ENCODE data around the gene SLC13A1.

The SLC13A1 gene

DNA sequence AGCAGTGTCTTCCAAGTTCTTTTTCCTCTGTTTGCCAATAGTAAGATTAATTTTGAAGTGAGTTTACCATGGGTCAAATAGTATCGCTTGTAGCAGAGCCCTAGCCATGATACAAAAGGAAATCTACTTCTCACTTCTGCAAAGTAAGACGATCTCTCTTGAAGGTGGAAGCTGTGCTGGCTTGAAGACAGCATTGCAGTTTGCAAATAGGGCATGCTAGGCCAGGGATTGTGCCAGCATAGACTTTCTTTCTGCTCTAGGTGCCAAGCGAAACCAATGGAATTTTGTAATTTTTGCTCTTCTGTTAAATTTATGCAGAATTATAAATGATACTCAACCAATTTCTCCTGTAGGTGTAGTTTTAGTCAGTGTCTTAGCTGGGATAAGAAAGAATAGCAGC, 74.5 kb downstream of the SLC13A1 start:
- H3K27ac ChIP-seq, result no peak overlapping the region
- TF ChIP-seq, protein P1, sequence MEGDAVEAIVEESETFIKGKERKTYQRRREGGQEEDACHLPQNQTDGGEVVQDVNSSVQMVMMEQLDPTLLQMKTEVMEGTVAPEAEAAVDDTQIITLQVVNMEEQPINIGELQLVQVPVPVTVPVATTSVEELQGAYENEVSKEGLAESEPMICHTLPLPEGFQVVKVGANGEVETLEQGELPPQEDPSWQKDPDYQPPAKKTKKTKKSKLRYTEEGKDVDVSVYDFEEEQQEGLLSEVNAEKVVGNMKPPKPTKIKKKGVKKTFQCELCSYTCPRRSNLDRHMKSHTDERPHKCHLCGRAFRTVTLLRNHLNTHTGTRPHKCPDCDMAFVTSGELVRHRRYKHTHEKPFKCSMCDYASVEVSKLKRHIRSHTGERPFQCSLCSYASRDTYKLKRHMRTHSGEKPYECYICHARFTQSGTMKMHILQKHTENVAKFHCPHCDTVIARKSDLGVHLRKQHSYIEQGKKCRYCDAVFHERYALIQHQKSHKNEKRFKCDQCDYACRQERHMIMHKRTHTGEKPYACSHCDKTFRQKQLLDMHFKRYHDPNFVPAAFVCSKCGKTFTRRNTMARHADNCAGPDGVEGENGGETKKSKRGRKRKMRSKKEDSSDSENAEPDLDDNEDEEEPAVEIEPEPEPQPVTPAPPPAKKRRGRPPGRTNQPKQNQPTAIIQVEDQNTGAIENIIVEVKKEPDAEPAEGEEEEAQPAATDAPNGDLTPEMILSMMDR (conservative IDR thresholded peaks at IDR 0.05), result no peak

DNA sequence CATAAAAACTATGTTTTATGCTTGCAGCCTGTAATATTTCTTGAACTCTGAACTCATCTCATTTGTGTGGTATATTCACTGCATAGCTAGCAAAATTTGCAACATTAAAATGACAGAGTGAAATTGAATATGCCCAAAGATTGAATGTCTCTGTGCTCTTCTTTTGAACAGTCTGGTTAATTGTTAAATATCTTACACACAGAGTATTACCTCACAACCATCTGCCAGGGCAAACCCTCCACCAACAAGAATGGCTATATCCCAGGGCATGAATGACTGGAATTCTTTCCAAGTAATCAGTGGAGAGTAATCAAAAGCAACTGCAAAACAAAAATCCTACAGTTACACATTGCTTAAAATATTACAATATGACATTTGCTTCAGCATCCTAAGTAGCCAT, 76.9 kb downstream of the SLC13A1 start:
- TF ChIP-seq, protein P1 (conservative IDR thresholded peaks at IDR 0.05), result no peak

DNA sequence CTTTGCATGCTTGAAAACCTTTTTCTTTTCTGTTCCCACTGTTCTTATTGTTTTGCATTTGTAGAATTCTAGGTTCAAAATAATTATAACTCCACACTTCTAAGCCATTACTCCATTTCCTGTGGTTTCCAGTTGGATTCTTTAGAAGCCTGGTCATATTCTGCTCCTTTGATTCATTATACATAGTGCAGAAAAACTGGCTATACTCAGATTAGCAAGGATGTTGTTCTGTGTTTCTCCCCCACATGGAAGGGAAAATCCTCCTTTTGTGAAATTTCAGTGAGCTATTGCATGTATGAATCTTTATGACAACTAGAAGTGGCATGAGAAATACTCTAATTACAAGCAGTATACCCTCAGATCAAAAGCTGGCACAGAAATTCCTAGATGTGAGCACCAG, 79.5 kb downstream of the SLC13A1 start:
- TF ChIP-seq, protein P1 (conservative IDR thresholded peaks at IDR 0.05), result no peak
- H3K27ac ChIP-seq, result no peak overlapping the region

More for the DNA sequence above, 76.9 kb downstream of the SLC13A1 start:
- no peak overlapping the region for H3K27ac ChIP-seq

DNA sequence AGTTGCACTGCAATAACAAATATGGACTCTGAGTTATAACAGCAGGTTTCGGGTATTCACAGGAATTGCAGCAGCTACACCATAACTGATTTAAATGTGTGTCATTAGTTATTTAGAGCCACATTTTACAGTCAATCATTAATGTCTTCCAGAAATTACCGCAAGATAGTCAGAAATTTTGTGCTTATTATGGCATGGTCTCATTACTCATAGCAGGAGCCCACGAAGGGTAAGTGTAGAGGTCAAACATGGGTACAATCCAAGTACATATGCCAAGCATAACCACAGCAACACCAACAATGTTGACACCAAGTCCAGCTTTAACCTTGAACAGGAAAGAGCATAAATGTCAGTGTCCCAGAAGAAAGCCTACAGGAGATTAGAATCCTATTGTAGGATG, 84.4 kb downstream of the SLC13A1 start:
- TF ChIP-seq, protein P1 (conservative IDR thresholded peaks at IDR 0.05), result no peak
- H3K27ac ChIP-seq, result no peak overlapping the region

DNA sequence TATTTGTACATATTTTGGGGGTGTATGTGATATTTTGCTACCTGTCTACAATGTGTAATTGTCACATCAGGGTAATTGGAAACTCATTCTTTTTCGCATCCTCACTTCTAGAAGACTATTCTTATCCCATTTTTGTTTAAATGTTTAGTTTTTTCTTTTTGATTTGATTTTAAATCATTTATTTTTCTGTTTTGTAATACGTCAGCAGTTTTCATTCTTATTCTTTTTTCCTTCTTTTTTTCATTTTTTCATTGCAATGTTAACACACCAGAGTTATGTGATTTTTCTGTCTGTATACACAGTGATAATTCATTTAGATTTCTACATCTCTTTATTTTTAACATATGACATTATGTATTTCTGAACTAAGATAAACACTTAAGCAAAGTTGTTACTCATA, 85.5 kb downstream of the SLC13A1 start:
- TF ChIP-seq, protein P1 (conservative IDR thresholded peaks at IDR 0.05), result no peak

DNA sequence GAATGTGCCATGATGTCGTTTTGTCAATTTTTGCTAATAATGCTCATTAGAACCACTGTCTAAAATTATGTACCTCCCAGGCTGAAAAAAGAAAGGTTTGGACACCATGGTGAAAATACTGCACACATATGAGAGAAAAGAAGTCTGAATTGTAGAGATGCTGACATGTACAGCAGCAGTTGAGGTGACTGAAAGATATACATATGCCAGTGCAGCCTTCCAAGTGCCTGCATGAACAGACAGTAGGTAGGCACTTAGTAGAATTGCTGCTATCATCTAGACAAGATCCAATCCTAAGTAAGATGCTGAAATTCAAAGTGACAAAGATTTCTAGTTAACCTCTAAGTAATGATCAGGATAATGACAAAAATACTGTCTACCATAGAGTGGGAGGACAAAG, 86.9 kb downstream of the SLC13A1 start:
- TF ChIP-seq, protein P1 (conservative IDR thresholded peaks at IDR 0.05), result no peak
- H3K27ac ChIP-seq, result no peak overlapping the region

More for the DNA sequence above, 85.5 kb downstream of the SLC13A1 start:
- H3K27ac ChIP-seq, result no peak overlapping the region

DNA sequence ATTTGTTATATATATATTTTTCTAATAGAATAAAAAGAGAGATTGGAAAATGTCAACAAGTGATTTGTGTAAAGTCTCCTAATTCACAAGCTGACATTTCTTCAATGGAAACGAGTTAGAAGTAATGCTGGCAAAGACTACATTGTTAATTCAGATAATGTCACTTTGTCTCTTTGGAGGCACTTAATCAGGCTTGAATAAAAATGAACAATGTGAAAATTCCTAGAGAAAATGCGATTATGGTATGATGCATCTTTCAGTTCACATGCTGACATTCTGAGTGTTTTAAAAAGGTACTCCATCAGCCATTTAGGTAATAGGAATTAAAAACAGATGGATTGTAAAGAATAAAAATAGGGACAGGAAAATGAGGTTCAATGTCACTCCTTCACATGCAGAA, 100.1 kb downstream of the SLC13A1 start:
- H3K27ac ChIP-seq, result no peak overlapping the region
- TF ChIP-seq, protein P1 (conservative IDR thresholded peaks at IDR 0.05), result no peak

DNA sequence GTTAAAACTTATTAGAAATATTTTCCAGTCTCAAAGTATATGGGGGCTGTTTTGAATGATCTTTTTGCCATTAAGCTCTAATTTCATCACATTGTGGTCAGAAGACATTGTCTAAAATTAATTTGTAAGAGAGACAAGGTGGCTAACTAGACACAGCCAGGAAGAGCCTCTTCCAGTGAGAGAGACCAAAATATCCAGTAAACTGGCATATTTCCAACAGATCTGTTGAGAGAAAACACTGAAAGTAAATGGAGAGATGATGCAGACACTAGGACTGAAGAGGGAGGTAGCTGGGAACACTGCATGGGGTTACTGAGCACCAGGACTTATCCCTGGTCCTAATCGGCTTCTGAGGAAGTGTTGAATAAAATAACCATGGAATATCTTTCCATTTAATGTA, 102.8 kb downstream of the SLC13A1 start:
- H3K27ac ChIP-seq, result no peak overlapping the region
- TF ChIP-seq, protein P1 (conservative IDR thresholded peaks at IDR 0.05), result no peak
